ENCODE measurements around the gene TNFAIP2.

The TNFAIP2 gene

GRCh38 chr14:103186241-103186822, 63.1 kb downstream of the TNFAIP2 start:
- no peak for DNase-seq (ENCODE audit: low spot score)

All from putamen (tissue), 1 donor.